GM12873 (cell line): ENCODE measurements around the gene CATSPER4.

Experiments used
- TF ChIP-seq, protein P1 (sequence below): IDR thresholded peaks from 2 replicates; pipeline ENCODE4 v1.5.1; 2012; ENCODE audit warnings: low read depth, mild to moderate bottlenecking, moderate library complexity, low read length, control low read depth; ENCODE audit not compliant: insufficient read depth; ENCODE audit errors: missing control alignments

The CATSPER4 gene

DNA sequence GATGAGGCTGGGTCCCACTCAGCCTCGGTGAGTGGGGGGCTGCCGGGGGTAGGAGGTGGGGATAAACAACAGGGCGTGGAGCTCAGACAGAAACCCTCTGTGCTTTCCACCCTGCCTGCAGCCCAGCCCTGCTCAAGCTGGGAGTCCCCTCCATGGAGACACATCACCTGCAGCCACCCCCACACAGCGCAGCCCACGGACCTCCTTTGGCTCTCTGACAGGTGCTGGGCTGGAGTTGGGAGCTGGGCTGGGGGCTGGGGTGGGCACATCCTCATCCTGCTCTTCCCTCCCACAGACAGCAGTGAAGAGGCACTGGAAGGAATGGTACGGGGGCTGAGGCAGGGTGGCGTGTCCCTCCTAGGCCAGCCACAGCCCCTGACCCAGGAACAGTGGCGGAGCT is 1.9 kb upstream of the CATSPER4 start:
- TF ChIP-seq, protein P1, sequence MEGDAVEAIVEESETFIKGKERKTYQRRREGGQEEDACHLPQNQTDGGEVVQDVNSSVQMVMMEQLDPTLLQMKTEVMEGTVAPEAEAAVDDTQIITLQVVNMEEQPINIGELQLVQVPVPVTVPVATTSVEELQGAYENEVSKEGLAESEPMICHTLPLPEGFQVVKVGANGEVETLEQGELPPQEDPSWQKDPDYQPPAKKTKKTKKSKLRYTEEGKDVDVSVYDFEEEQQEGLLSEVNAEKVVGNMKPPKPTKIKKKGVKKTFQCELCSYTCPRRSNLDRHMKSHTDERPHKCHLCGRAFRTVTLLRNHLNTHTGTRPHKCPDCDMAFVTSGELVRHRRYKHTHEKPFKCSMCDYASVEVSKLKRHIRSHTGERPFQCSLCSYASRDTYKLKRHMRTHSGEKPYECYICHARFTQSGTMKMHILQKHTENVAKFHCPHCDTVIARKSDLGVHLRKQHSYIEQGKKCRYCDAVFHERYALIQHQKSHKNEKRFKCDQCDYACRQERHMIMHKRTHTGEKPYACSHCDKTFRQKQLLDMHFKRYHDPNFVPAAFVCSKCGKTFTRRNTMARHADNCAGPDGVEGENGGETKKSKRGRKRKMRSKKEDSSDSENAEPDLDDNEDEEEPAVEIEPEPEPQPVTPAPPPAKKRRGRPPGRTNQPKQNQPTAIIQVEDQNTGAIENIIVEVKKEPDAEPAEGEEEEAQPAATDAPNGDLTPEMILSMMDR = no peak

DNA sequence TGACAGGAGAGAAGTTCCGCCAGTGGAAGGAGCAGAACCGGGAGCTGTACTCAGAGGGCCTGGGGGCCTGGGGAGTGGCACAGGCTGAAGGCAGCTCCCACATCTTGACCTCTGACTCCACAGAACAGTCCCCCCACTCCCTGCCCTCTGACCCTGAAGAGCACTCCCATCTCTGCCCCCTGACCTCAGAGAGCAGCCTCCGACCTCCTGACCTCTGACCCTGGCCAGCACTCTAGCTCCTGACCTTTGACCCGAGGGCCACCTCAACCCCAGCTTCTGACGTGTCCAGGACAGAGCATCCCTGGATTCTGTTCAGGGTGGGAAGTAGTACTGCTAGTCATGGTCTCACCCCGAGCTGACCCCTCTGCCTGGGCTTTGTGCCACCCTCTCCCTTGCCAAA is 1.1 kb upstream of the CATSPER4 start:
- TF ChIP-seq, protein P1 = no peak

DNA sequence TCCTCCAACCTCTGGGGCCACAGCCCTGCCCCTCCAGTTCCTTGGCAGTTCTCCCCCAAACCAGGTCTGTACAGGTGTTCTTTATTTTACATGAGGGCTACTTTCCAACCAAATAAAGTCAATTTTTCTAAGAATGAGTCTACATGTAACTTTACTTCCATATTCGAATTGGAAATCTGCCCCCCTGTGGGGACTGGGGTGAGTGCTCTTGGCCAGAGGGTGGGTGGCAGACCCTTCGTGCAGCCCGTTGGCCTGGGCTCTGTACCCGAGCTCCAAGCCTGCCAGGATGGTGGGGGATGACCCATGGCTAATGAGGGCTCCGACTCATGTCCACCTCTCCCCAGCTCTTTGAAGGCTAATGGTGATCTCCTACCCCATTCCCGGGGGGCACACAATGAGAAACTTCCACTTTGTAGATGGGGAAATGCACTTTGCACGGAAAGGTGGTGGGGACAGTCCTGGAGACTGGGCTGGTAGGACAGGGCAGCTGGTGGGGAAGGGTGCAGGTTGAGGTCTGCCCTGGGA is 589 bp upstream of the CATSPER4 start:
- TF ChIP-seq, protein P1 = no peak

DNA sequence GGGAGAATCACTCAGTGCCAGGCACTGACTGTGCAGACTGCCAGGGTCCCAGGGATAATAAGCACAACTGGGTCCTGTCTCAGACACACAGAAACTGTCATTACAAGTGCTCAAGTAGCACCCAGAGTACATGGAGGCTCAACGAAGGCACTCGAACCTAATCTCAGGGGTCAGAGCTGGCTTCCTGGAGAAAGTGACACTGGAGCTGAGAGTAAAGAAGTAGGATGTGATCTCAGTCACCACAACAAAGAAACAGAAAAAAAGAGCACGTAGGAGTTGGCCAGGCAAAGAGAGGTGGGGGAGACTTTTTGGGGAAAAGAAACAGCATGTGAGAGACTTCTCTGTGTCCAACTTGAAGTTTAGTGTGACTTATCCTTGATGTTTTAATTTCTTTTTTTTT is 1.3 kb downstream of the CATSPER4 start:
- TF ChIP-seq, protein P1 = no peak

DNA sequence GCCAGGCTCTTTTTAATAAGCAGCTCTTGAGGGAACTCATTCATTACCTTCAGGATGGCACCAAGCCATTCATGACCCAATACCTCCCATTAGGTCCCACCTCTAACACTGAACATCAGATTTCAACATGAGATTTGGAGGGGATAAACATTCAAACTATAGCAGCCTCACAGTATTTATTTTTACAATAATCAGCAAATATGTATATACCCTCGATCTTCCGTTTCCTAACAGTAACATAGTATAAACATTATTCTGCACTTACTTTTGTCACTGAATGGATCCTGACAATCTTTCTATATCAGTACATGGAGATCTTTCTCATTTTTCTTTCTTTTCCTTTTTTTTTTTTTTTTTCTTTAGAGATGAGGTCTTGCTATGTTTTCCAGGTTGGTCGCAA is 5.4 kb downstream of the CATSPER4 start:
- TF ChIP-seq, protein P1 = no peak

DNA sequence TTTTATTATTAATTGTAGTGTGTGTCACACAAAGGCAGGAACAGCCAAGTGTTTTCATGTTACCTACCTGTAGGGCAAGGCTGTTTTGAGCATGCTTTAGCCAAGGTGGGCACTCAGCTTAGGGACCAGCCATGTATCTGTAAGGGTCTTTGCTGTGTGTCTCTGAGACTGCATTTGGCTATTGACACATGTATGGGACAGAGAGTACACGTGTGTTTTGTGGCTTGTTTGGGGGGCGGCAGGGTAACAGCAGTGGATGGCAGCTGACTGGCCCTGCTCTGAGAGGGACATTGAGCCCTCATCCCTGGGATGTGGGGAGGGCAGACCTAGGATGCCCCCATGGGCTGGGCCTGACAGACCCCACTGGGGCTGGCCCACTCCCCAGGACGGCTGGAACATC is 6.9 kb downstream of the CATSPER4 start:
- TF ChIP-seq, protein P1 = no peak

DNA sequence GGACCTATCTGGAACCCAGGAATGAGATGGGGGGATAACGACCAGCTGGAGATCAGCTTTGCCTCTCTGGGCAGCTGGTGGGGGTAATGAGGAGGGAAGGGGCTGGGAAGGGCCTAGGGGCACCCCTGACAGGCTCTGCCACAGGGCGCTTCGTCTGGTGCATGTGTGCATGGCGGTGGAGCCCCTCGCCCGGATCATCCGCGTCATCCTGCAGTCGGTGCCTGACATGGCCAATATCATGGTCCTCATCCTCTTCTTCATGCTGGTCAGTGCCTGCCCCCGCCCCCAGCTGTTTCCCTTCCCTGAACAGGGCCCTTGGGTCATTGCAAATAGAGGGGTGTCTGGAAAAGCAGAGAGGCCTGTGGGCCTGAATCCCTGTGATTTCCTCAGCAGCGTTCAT is 7.4 kb downstream of the CATSPER4 start:
- TF ChIP-seq, protein P1 = no peak
